ENCODE measurements around the gene CBLC. TPM values are rescaled to one million over a fixed set of nuclear protein-coding genes. Genes with fewer than 3 reads are reported as not detected.

CBLC gene
- total RNA-seq, 2 experiments from 2014 or later = not detected

GRCh38 chr19:44748426-44749254, 29.1 kb upstream of the CBLC start, which contains the start of gene BCL3:
Gene BCL3, plus strand, starts transcription at chr19:44748708. Its CDS starts 83 bp downstream, at chr19:44748791.
- H3K27me3 Mint-ChIP-seq (ENCODE audit: low read depth) = no peaks in the 10 kb centered on the region
- peaks cover 51% of the 10 kb centered on the region for H3K36me3 Mint-ChIP-seq (ENCODE audit: low read depth)
- H3K27ac Mint-ChIP-seq = peak within 1 kb of the TSS; percentile 95
- intact Hi-C loops (cut with micrococcal nuclease) = loop anchor here (1.0 to 5.0 kb wide), 3 partner anchors 24 to 994 kb away; partner anchors contain the start of genes BLOC1S3, SMG9 and TRAPPC6A
- H3K9me3 Mint-ChIP-seq = no peaks in the 10 kb centered on the region
- peak within 1 kb of the TSS; percentile 93 for H3K4me3 Mint-ChIP-seq
- peaks cover 57% of the 10 kb centered on the region for H3K4me1 Mint-ChIP-seq (ENCODE audit: low read depth)
- CTCF ChIA-PET = interaction anchor here (1.2 to 1.6 kb wide), 2 partner anchors 22 to 24 kb away, joined by 4 to 6 read pairs; no protein-coding TSS in a partner anchor
- peak; percentile 87 for DNase-seq

- DNase-seq = no peak
- peaks cover 57% of the 10 kb centered on the region for H3K4me1 Mint-ChIP-seq (ENCODE audit: low read depth)
- H3K27me3 Mint-ChIP-seq (ENCODE audit: low read depth) = no peaks in the 10 kb centered on the region
- CTCF ChIA-PET = interaction anchor here (0.9 to 1.6 kb wide), 3 partner anchors 21 to 25 kb away, joined by 3 to 6 read pairs (median 4); no protein-coding TSS in a partner anchor
- intact Hi-C loops (cut with micrococcal nuclease) = loop anchor here (2.0 to 5.0 kb wide), 2 partner anchors 428 to 994 kb away; partner anchors contain the start of genes BLOC1S3, SMG9 and TRAPPC6A
- H3K9me3 Mint-ChIP-seq = no peaks in the 10 kb centered on the region
- H3K36me3 Mint-ChIP-seq (ENCODE audit: low read depth) = peaks cover 57% of the 10 kb centered on the region
- peak overlapping the region; percentile 92 for H3K27ac Mint-ChIP-seq
- H3K4me3 Mint-ChIP-seq = peak overlapping the region; percentile 93
Observed at GRCh38 chr19:44749292-44749691, 28.4 kb upstream of the CBLC start.

- DNase-seq = no peak
- Mint-ChIP-seq H3K27me3 (ENCODE audit: low read depth) (no peaks in the 10 kb centered on the region), H3K9me3 (no peaks in the 10 kb centered on the region), H3K4me1 (ENCODE audit: low read depth) (peaks cover 60% of the 10 kb centered on the region), H3K27ac (peak overlapping the region; percentile 92), H3K36me3 (ENCODE audit: low read depth) (peaks cover 63% of the 10 kb centered on the region), H3K4me3 (peak overlapping the region; percentile 93)
- CTCF ChIA-PET = interaction anchor here (0.9 to 1.6 kb wide), 3 partner anchors 21 to 26 kb away, joined by 3 to 6 read pairs (median 4); no protein-coding TSS in a partner anchor
- intact Hi-C loops (cut with micrococcal nuclease) = loop anchor here (2.0 to 5.0 kb wide), 5 partner anchors 252 to 995 kb away; partner anchors contain the start of genes BLOC1S3, FOSB, RELB and SMG9
Observed at GRCh38 chr19:44749994-44750393, 27.7 kb upstream of the CBLC start.

- Mint-ChIP-seq H3K27ac (peak overlapping the region; percentile 97), H3K27me3 (ENCODE audit: low read depth) (no peaks in the 10 kb centered on the region), H3K36me3 (ENCODE audit: low read depth) (peaks cover 79% of the 10 kb centered on the region), H3K9me3 (no peaks in the 10 kb centered on the region), H3K4me1 (ENCODE audit: low read depth) (peaks cover 55% of the 10 kb centered on the region), H3K4me3 (peak overlapping the region; percentile 93)
- intact Hi-C loops (cut with micrococcal nuclease) = loop anchor here (5.0 kb wide), 3 partner anchors 250 to 985 kb away; partner anchors contain the start of genes FOSB and RELB
- CTCF ChIA-PET = interaction anchor here (0.6 to 2.8 kb wide), 5 partner anchors 19 to 62 kb away, joined by 4 to 13 read pairs (median 7); no protein-coding TSS in a partner anchor
- no peak for DNase-seq
Observed at GRCh38 chr19:44752123-44752815, 25.4 kb upstream of the CBLC start.

- DNase-seq = peak; percentile 98
- CTCF ChIA-PET = interaction anchor here (0.5 to 2.8 kb wide), 4 partner anchors 17 to 63 kb away, joined by 6 to 13 read pairs (median 9); no protein-coding TSS in a partner anchor
- H3K36me3 Mint-ChIP-seq (ENCODE audit: low read depth) = peaks cover 82% of the 10 kb centered on the region
- intact Hi-C loops (cut with micrococcal nuclease) = loop anchor here (1.0 to 5.0 kb wide), 7 partner anchors 17 to 986 kb away; partner anchors contain the start of genes FOSB and RELB
- no peaks in the 10 kb centered on the region for H3K9me3 Mint-ChIP-seq
- peaks cover 59% of the 10 kb centered on the region for H3K4me1 Mint-ChIP-seq (ENCODE audit: low read depth)
- no peaks in the 10 kb centered on the region for H3K27me3 Mint-ChIP-seq (ENCODE audit: low read depth)
- peak overlapping the region; percentile 93 for H3K4me3 Mint-ChIP-seq
- peak overlapping the region; percentile 97 for H3K27ac Mint-ChIP-seq
Observed at GRCh38 chr19:44752816-44753625, 24.7 kb upstream of the CBLC start.

GRCh38 chr19:44753626-44753931, 24.1 kb upstream of the CBLC start:
- Mint-ChIP-seq H3K4me1 (ENCODE audit: low read depth) (peaks cover 62% of the 10 kb centered on the region), H3K4me3 (peak overlapping the region; percentile 93), H3K27ac (peak overlapping the region; percentile 97), H3K36me3 (ENCODE audit: low read depth) (peaks cover 86% of the 10 kb centered on the region), H3K27me3 (ENCODE audit: low read depth) (no peaks in the 10 kb centered on the region), H3K9me3 (no peaks in the 10 kb centered on the region)
- CTCF ChIA-PET = interaction anchor here (1.9 to 2.8 kb wide), 3 partner anchors 18 to 64 kb away, joined by 7 to 13 read pairs (median 11); no protein-coding TSS in a partner anchor
- intact Hi-C loops (cut with micrococcal nuclease) = loop anchor here (1.0 to 5.0 kb wide), 7 partner anchors 17 to 986 kb away; partner anchors contain the start of genes FOSB and RELB
- no peak for DNase-seq

- CTCF ChIA-PET = interaction anchor here (1.9 to 2.8 kb wide), 3 partner anchors 17 to 64 kb away, joined by 7 to 13 read pairs (median 11); no protein-coding TSS in a partner anchor
- Mint-ChIP-seq H3K27me3 (ENCODE audit: low read depth) (no peaks in the 10 kb centered on the region), H3K36me3 (ENCODE audit: low read depth) (peaks cover 84% of the 10 kb centered on the region), H3K4me3 (peak overlapping the region; percentile 93), H3K27ac (peak overlapping the region; percentile 97), H3K4me1 (ENCODE audit: low read depth) (peaks cover 64% of the 10 kb centered on the region), H3K9me3 (no peaks in the 10 kb centered on the region)
- intact Hi-C loops (cut with micrococcal nuclease) = loop anchor here (1.0 to 5.0 kb wide), 9 partner anchors 9 to 987 kb away; partner anchors contain the start of genes FOSB and RELB
- peak; percentile 96 for DNase-seq
Observed at GRCh38 chr19:44753932-44754749, 23.5 kb upstream of the CBLC start.

- Mint-ChIP-seq H3K4me3 (peak overlapping the region; percentile 93), H3K4me1 (ENCODE audit: low read depth) (peaks cover 62% of the 10 kb centered on the region), H3K27ac (peak overlapping the region; percentile 97), H3K9me3 (no peaks in the 10 kb centered on the region), H3K36me3 (ENCODE audit: low read depth) (peaks cover 81% of the 10 kb centered on the region), H3K27me3 (ENCODE audit: low read depth) (no peaks in the 10 kb centered on the region)
- CTCF ChIA-PET = interaction anchor here (1.3 to 2.8 kb wide), 3 partner anchors 11 to 31 kb away, joined by 6 to 11 read pairs (median 10); no protein-coding TSS in a partner anchor
- intact Hi-C loops (cut with micrococcal nuclease) = loop anchor here (1.0 to 5.0 kb wide), 5 partner anchors 9 to 987 kb away; partner anchors contain the start of genes FOSB and RELB
- no peak for DNase-seq
Observed at GRCh38 chr19:44754750-44755080, 23.0 kb upstream of the CBLC start.

GRCh38 chr19:44755219-44755618, 22.5 kb upstream of the CBLC start:
- Mint-ChIP-seq H3K4me3 (peak overlapping the region; percentile 93), H3K27me3 (ENCODE audit: low read depth) (no peaks in the 10 kb centered on the region), H3K27ac (peak overlapping the region; percentile 97), H3K9me3 (no peaks in the 10 kb centered on the region), H3K36me3 (ENCODE audit: low read depth) (peaks cover 81% of the 10 kb centered on the region), H3K4me1 (ENCODE audit: low read depth) (peaks cover 62% of the 10 kb centered on the region)
- DNase-seq = no peak
- CTCF ChIA-PET = interaction anchor here (0.7 to 1.3 kb wide), 5 partner anchors 10 to 66 kb away, joined by 3 to 10 read pairs (median 5); no protein-coding TSS in a partner anchor
- intact Hi-C loops (cut with micrococcal nuclease) = no loop called here

- H3K9me3 Mint-ChIP-seq = no peaks in the 10 kb centered on the region
- H3K4me3 Mint-ChIP-seq = no peak overlapping the region
- H3K27ac Mint-ChIP-seq = peak overlapping the region; percentile 97
- no peak for DNase-seq
- intact Hi-C loops (cut with micrococcal nuclease) = no loop called here
- peaks cover 81% of the 10 kb centered on the region for H3K36me3 Mint-ChIP-seq (ENCODE audit: low read depth)
- no peaks in the 10 kb centered on the region for H3K27me3 Mint-ChIP-seq (ENCODE audit: low read depth)
- CTCF ChIA-PET = interaction anchor here (1.0 to 1.3 kb wide), 4 partner anchors 9 to 33 kb away, joined by 3 to 10 read pairs (median 6); no protein-coding TSS in a partner anchor
- peaks cover 62% of the 10 kb centered on the region for H3K4me1 Mint-ChIP-seq (ENCODE audit: low read depth)
Observed at GRCh38 chr19:44756089-44756562, 21.6 kb upstream of the CBLC start.

Measured in activated naive CD4-positive, alpha-beta T cell treated with anti-CD3 and anti-CD28 coated beads for 36 hours (primary cell).